Measurements from ENCODE around the gene GMDS. TPM values are rescaled to one million over a fixed set of nuclear protein-coding genes. Genes with fewer than 3 reads are reported as not detected.
A peak's percentile ranks its signal among the peaks of the same experiment; 100 is the strongest.

GMDS gene
- total RNA-seq, 5 donors from 2014 or later (not counting 1 experiment from before 2014, with no cell fraction given), result 12.9 to 21.5 (median 14.6) TPM

- peak in 34 of 35 experiments; percentile 34 to 81 (median 55) for DNase-seq
- Mint-ChIP-seq H3K4me3 (peak overlapping the region in 1 of 3 donors; percentile 44), H3K36me3 (no peaks in the 10 kb centered on the region), H3K27me3 (peaks cover 51 to 66% of the 10 kb centered on the region in 2 donors), H3K27ac (no peak overlapping the region), H3K4me1 (peaks cover 5 to 7% (median 6%) of the 10 kb centered on the region in 3 donors), H3K9me3 (no peaks in the 10 kb centered on the region)
- no peak overlapping the region for H3K4me3 ChIP-seq (ENCODE audit: control insufficient read depth in 1 of 2, extremely low read depth in 1 of 2, low read length in 1 of 2)
- no peaks in the 10 kb centered on the region for H3K9me3 ChIP-seq
- H3K27me3 ChIP-seq (replicated peaks in 1 of 2; ENCODE audit: control insufficient read depth in 2 of 2, extremely low read depth in 1 of 2, insufficient read depth in 2 of 2, low read length in 1 of 2), result peaks cover 4 to 69% of the 10 kb centered on the region in 2 experiments
- no peaks in the 10 kb centered on the region for H3K36me3 ChIP-seq (ENCODE audit: control insufficient read depth in 2 of 2, extremely low read depth in 1 of 2, insufficient read depth in 1 of 2, low read length in 1 of 2)
- H3K4me1 ChIP-seq (ENCODE audit: control insufficient read depth in 1 of 2, extremely low read depth in 1 of 2, insufficient read depth in 2 of 2, low read length in 2 of 2), result peaks cover 0 to 6% of the 10 kb centered on the region in 2 experiments
- 27% methylated on average over 21 of the region's 25 CpGs for WGBS (ENCODE audit: insufficient coverage)
- peak; percentile 80 to 84 (median 82) for ATAC-seq (replicated peaks in 1 of 4)
- ChIA-PET CTCF (interaction anchor here (0.5 to 4.4 kb wide), 25 partner anchors 9 to 1225 kb away, joined by 3 to 53 read pairs (median 4); partner anchors contain the start of gene MYLK4 (in 2 of the 2)), POLR2A (interaction anchor here in 1 of 2 donors (0.5 kb wide), 1 partner anchor 1038 kb away, joined by 3 read pairs; no protein-coding TSS in a partner anchor)
- no peak overlapping the region for H3K27ac ChIP-seq (ENCODE audit: low read length)
Measured at GRCh38 chr6:1596088-1596852, 649.1 kb downstream of the GMDS start.

- no peaks in the 10 kb centered on the region for H3K36me3 Mint-ChIP-seq
- Histone ChIP-seq H3K27ac (ENCODE audit: low read length) (no peak overlapping the region), H3K4me1 (ENCODE audit: control insufficient read depth in 1 of 2, extremely low read depth in 1 of 2, insufficient read depth in 2 of 2, low read length in 2 of 2) (peaks cover 0 to 6% of the 10 kb centered on the region in 2 experiments), H3K27me3 (replicated peaks in 1 of 2; ENCODE audit: control insufficient read depth in 2 of 2, extremely low read depth in 1 of 2, insufficient read depth in 2 of 2, low read length in 1 of 2) (peaks cover 0 to 65% of the 10 kb centered on the region in 2 experiments), H3K9me3 (no peaks in the 10 kb centered on the region), H3K4me3 (ENCODE audit: control insufficient read depth in 1 of 2, extremely low read depth in 1 of 2, low read length in 1 of 2) (no peak overlapping the region), H3K36me3 (ENCODE audit: control insufficient read depth in 2 of 2, extremely low read depth in 1 of 2, insufficient read depth in 1 of 2, low read length in 1 of 2) (no peaks in the 10 kb centered on the region)
- H3K27ac Mint-ChIP-seq, result no peak overlapping the region
- CTCF ChIA-PET, result interaction anchor here (0.6 to 4.4 kb wide), 15 partner anchors 11 to 1155 kb away, joined by 3 to 53 read pairs (median 4); partner anchors contain the start of gene MYLK4 (in 1 of the 2)
- 58% methylated on average over 12 of the region's 28 CpGs for whole genome bisulfite sequencing (ENCODE audit: insufficient coverage)
- peak overlapping the region in 1 of 3 donors; percentile 44 for H3K4me3 Mint-ChIP-seq
- peaks cover 3 to 5% (median 4%) of the 10 kb centered on the region in 3 donors for H3K4me1 Mint-ChIP-seq
- DNase-seq (no peak), ATAC-seq (replicated peaks in 1 of 4) (peak in 2 of 4 experiments; percentile 33 to 47)
- POLR2A ChIA-PET, result no interaction called here
- H3K9me3 Mint-ChIP-seq, result no peaks in the 10 kb centered on the region
- peaks cover 45 to 58% of the 10 kb centered on the region in 2 donors for H3K27me3 Mint-ChIP-seq
Measured at GRCh38 chr6:1595271-1596087, 649.9 kb downstream of the GMDS start.

GRCh38 chr6:1594445-1595200 is 650.8 kb downstream of the GMDS start:
- Mint-ChIP-seq H3K9me3 (no peaks in the 10 kb centered on the region), H3K27ac (no peak overlapping the region), H3K36me3 (no peaks in the 10 kb centered on the region), H3K4me3 (no peak overlapping the region), H3K27me3 (peaks cover 44 to 51% of the 10 kb centered on the region in 2 donors), H3K4me1 (peaks cover 3 to 5% (median 4%) of the 10 kb centered on the region in 3 donors)
- no peaks in the 10 kb centered on the region for H3K9me3 ChIP-seq
- H3K27me3 ChIP-seq (replicated peaks in 1 of 2; ENCODE audit: control insufficient read depth in 2 of 2, extremely low read depth in 1 of 2, insufficient read depth in 2 of 2, low read length in 1 of 2), result peaks cover 0 to 67% of the 10 kb centered on the region in 2 experiments
- ATAC-seq (replicated peaks in 1 of 4) (peak in 2 of 4 experiments; percentile 10 to 16), DNase-seq (no peak)
- ChIA-PET POLR2A (no interaction called here), CTCF (interaction anchor here (0.6 to 4.4 kb wide), 10 partner anchors 8 to 1156 kb away, joined by 3 to 53 read pairs (median 4); partner anchors contain the start of gene MYLK4 (in 1 of the 2))
- H3K36me3 ChIP-seq (ENCODE audit: control insufficient read depth in 2 of 2, extremely low read depth in 1 of 2, insufficient read depth in 1 of 2, low read length in 1 of 2), result no peaks in the 10 kb centered on the region
- WGBS (ENCODE audit: insufficient coverage), result 77% methylated on average over 18 of the region's 33 CpGs
- H3K27ac ChIP-seq (ENCODE audit: low read length), result no peak overlapping the region
- peaks cover 0 to 6% of the 10 kb centered on the region in 2 experiments for H3K4me1 ChIP-seq (ENCODE audit: control insufficient read depth in 1 of 2, extremely low read depth in 1 of 2, insufficient read depth in 2 of 2, low read length in 2 of 2)
- H3K4me3 ChIP-seq (ENCODE audit: control insufficient read depth in 1 of 2, extremely low read depth in 1 of 2, low read length in 1 of 2), result no peak overlapping the region

- H3K27ac ChIP-seq (ENCODE audit: low read length), result no peak overlapping the region
- 80% methylated on average over 18 of the region's 22 CpGs for WGBS (ENCODE audit: insufficient coverage)
- H3K36me3 ChIP-seq (ENCODE audit: control insufficient read depth in 2 of 2, extremely low read depth in 1 of 2, insufficient read depth in 1 of 2, low read length in 1 of 2), result no peaks in the 10 kb centered on the region
- H3K36me3 Mint-ChIP-seq, result no peaks in the 10 kb centered on the region
- peaks cover 3 to 5% (median 4%) of the 10 kb centered on the region in 3 donors for H3K4me1 Mint-ChIP-seq
- H3K4me1 ChIP-seq (ENCODE audit: control insufficient read depth in 1 of 2, extremely low read depth in 1 of 2, insufficient read depth in 2 of 2, low read length in 2 of 2), result peaks cover 0 to 6% of the 10 kb centered on the region in 2 experiments
- DNase-seq (no peak), ATAC-seq (replicated peaks in 1 of 4) (no peak)
- no peaks in the 10 kb centered on the region for H3K9me3 ChIP-seq
- H3K27ac Mint-ChIP-seq, result no peak overlapping the region
- no peaks in the 10 kb centered on the region for H3K9me3 Mint-ChIP-seq
- CTCF ChIA-PET, result interaction anchor here in 1 of 2 donors (0.6 to 0.9 kb wide), 2 partner anchors 19 to 1157 kb away, joined by 3 read pairs; partner anchors contain the start of gene MYLK4
- peaks cover 44 to 45% of the 10 kb centered on the region in 2 donors for H3K27me3 Mint-ChIP-seq
- H3K27me3 ChIP-seq (replicated peaks in 1 of 2; ENCODE audit: control insufficient read depth in 2 of 2, extremely low read depth in 1 of 2, insufficient read depth in 2 of 2, low read length in 1 of 2), result peaks cover 0 to 65% of the 10 kb centered on the region in 2 experiments
- H3K4me3 ChIP-seq (ENCODE audit: control insufficient read depth in 1 of 2, extremely low read depth in 1 of 2, low read length in 1 of 2), result no peak overlapping the region
- POLR2A ChIA-PET, result no interaction called here
- H3K4me3 Mint-ChIP-seq, result no peak overlapping the region
Measured at GRCh38 chr6:1593958-1594314, 651.5 kb downstream of the GMDS start.

GRCh38 chr6:1593286-1593957 is 652.0 kb downstream of the GMDS start:
- Mint-ChIP-seq H3K27ac (no peak overlapping the region), H3K27me3 (peaks cover 40 to 44% of the 10 kb centered on the region in 2 donors), H3K4me1 (peaks cover 3 to 5% (median 4%) of the 10 kb centered on the region in 3 donors), H3K4me3 (no peak overlapping the region), H3K9me3 (no peaks in the 10 kb centered on the region), H3K36me3 (no peaks in the 10 kb centered on the region)
- H3K27ac ChIP-seq (ENCODE audit: low read length), result no peak overlapping the region
- H3K27me3 ChIP-seq (replicated peaks in 1 of 2; ENCODE audit: control insufficient read depth in 2 of 2, extremely low read depth in 1 of 2, insufficient read depth in 2 of 2, low read length in 1 of 2), result peaks cover 0 to 60% of the 10 kb centered on the region in 2 experiments
- ChIA-PET POLR2A (no interaction called here), CTCF (interaction anchor here in 1 of 2 donors (0.6 to 1.9 kb wide), 3 partner anchors 20 to 1157 kb away, joined by 3 to 5 read pairs (median 3); partner anchors contain the start of gene MYLK4)
- no peaks in the 10 kb centered on the region for H3K36me3 ChIP-seq (ENCODE audit: control insufficient read depth in 2 of 2, extremely low read depth in 1 of 2, insufficient read depth in 1 of 2, low read length in 1 of 2)
- no peaks in the 10 kb centered on the region for H3K9me3 ChIP-seq
- H3K4me1 ChIP-seq (ENCODE audit: control insufficient read depth in 1 of 2, extremely low read depth in 1 of 2, insufficient read depth in 2 of 2, low read length in 2 of 2), result peaks cover 0 to 6% of the 10 kb centered on the region in 2 experiments
- ATAC-seq (replicated peaks in 1 of 4) (no peak), DNase-seq (no peak)
- 62% methylated on average over 9 of the region's 20 CpGs for WGBS (ENCODE audit: insufficient coverage)
- no peak overlapping the region for H3K4me3 ChIP-seq (ENCODE audit: control insufficient read depth in 1 of 2, extremely low read depth in 1 of 2, low read length in 1 of 2)

Measured in T-cell (primary cell).